Activated CD4-positive, alpha-beta T cell treated with anti-CD3 and anti-CD28 coated beads, Interleukin-2, amount 50 U/mL, for 16 hours (primary cell): Measurements from ENCODE around the gene NAA60.
A peak's percentile ranks its signal among the peaks of the same experiment; 100 is the strongest.
"Not testable (repeated sequence)": the region's sequence is repeated elsewhere in the genome, so short reads cannot be mapped to it uniquely, and the experiment has no call there.

Source experiments
- DNase-seq: peaks from one replicate; pipeline ENCODE4 v3.0.0-alpha.2; 2020

NAA60 gene

GRCh38 chr16:3465301-3465700 lies 21.8 kb downstream of the NAA60 start:
- no peak for DNase-seq

GRCh38 chr16:3465911-3466584 lies 22.6 kb downstream of the NAA60 start:
- DNase-seq: no peak

DNA sequence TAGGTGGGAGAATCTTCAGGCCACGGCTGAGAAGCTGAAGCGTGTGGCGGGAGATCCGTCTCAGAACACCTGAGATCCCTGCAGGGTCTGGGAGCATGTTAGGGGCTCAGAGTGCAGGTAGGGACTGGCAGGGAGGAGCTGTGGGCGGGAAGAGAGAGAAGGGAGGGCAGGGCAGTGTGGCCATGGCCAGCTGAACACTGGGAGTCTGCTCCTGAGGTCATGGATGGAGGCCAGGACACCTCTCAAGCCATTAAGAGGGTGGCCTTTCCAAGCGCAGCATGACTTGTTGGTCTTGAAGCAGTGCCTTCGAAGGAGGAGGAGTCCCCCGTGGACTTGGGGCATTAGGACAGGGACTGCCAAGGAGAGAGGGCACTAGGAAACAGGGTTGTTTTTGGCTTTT lies 23.7 kb downstream of the NAA60 start:
- DNase-seq: no peak

DNA sequence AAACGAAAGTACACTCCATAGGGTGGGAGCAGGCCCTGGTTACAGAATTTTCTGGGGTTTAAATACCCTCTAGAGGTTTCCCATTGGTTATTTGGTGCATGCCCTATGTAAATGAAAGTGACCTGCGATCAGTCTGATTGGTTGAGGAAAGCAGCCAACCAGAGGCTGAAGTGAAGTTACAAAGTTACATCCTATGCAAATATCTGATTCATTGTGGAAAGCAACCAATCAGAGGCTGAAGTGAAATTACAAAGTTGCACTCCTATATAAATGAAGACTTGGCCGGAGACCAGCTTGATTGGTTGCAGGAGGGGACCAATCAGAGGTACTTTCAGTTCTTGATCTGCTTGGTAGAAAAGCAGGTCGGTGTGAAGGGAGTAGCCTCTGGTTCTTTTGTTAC lies 24.4 kb downstream of the NAA60 start:
- no peak for DNase-seq

DNA sequence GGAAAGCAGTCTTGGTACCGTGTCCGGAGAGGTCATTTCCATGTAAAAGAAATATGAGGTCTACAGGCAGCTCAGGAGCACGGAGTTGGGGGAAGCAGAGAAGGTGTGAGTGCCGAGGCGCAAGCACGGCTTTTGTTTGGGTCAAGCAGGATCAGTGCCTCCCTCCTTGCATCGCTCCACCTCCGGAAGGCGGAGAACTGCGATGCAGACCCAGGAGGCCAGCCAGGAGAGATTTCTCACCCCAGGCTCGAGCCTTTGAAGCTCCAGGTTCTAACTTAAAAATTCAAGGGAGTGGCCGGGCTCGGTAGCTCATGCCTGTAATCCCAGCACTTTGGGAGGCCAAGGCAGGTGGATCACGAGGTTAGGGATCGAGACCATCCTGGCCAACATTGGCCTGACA lies 25.0 kb downstream of the NAA60 start:
- no peak for DNase-seq

DNA sequence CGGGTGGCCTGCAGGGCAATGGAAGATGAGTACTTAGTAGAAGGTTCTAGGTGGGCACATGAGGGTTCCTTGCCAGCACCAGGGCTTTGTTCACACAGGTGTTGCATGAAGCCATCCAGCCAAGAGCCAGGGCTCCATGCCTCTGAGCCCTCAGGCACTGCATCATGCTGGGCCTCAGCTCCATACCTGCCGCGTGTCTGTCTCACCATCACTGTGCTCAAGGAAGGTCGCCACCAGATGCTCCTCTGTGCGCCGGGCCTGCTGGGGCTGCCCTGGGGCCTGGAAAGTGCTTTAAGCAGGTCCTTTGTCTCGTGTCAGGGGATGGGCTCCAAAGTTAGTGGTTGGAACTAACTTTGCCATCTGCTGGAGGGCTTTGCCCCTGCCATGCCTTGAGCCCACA lies 26.3 kb downstream of the NAA60 start:
- DNase-seq: no peak

DNA sequence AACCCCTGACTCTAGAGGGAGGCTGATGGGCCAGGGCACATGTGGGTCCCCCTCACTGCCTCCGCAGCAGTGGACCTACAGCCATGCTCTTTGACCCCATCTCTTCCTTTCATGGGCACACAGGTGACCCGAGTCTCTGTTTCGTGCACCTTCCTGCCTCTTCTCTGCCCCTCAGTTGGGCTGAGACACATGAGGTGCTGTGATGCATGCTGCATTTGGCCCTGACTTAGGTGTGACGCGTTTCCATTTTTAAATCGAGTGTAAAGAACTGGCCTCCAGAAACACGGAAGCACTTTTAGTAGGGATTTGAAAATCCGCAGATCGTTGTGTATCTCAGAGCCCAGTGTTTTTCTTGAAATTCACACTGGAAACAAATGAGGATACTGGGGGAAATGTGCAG lies 27.2 kb downstream of the NAA60 start:
- DNase-seq: no peak

GRCh38 chr16:3471518-3472176 lies 28.2 kb downstream of the NAA60 start:
- no peak for DNase-seq

GRCh38 chr16:3472878-3473595 lies 29.6 kb downstream of the NAA60 start:
- DNase-seq: peak; percentile 42

- not testable (repeated sequence) for DNase-seq
Measured at GRCh38 chr16:3473596-3473943, 30.1 kb downstream of the NAA60 start.

- no peak for DNase-seq
Measured at GRCh38 chr16:3474136-3474779, 30.8 kb downstream of the NAA60 start.

DNA sequence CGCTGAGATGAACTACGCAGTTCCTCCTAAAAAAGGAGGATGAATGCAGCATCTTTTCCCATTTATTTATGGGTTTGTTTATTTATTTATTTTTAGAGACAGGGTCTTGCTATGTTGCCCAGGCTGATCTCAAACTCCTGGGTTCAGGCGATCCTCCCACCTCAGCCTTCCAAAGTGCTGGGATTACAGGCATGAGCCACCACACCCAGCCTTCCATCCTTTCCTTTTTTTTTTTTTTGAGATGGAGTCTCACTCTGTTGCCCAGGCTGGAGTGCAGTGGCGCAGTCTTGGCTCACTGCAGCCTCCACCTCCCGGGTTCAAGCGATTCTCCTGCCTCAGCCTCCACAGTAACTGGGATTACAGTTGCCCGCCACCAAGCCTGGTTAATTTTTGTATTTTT lies 31.4 kb downstream of the NAA60 start:
- not testable (repeated sequence) for DNase-seq

- DNase-seq: no peak
Measured at GRCh38 chr16:3475604-3476375, 32.3 kb downstream of the NAA60 start.

DNA sequence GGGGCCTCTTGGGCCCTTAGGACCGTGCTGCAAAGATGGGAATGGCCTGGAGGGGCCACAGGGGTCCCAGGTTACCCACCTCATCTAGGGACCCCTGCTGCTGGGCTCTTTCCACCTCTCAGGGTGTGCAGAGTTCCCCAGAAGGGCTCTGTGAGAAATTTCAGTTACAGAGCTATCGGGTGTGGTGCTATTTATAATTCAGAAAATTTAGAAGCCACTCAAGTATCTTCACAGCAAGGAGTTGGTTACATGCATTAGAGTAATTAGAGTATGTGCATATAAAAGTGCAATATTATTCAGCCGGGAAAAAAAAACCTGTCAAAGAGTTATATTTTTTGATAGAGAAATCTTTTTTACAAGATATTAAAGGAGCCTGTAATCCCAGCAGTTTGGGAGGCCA lies 32.9 kb downstream of the NAA60 start:
- DNase-seq: no peak

GRCh38 chr16:3478242-3478925 lies 34.9 kb downstream of the NAA60 start:
- DNase-seq: no peak

- DNase-seq: no peak
Measured at GRCh38 chr16:3479654-3480216, 36.3 kb downstream of the NAA60 start.

GRCh38 chr16:3480901-3481695 lies 37.6 kb downstream of the NAA60 start:
- DNase-seq: no peak

DNA sequence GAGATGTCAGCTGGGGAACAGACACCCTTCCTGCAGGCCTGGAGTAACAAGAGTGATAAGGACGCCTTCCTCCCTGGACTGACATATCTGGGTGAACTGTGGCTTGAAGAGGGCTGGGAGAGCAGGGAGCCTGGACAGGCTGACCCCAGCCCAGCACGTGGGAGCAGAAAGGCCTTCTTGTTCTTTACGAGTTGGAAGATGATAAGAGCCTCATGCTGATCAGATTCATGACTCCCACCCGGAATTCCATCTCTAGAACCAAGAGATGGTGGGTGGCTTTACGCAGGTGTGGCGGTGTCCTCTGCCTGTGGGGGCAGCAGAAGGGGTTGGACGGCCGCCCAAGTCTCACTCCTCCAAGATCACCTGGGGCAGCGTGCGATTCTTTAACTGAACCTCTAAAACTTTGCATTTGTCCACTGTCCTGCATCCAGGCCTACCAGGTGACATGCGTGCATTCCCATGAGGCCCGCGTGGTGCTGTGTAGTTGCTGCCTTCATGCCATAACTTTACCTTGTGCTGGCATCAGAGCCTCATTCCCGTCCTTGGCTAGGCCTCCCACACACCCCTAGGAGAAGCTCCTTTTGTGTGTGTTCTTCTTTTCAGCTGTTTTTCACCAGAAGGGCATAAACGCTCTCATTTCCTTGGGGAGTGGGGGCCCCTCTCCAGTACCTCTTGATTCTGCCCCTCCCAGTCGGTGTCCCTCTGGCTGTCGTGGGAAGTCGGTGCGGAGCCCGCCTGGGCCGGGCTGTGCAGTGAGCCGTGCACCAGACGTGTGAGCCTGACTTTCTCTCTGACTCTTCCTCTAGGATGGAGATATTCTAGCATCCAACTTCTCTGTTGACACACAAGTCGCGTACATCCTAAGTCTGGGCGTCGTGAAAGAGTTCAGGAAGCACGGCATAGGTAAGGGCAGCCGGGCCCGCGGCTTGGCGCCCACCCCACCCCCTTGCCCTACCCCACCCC lies 38.5 kb downstream of the NAA60 start:
- DNase-seq: no peak

DNA sequence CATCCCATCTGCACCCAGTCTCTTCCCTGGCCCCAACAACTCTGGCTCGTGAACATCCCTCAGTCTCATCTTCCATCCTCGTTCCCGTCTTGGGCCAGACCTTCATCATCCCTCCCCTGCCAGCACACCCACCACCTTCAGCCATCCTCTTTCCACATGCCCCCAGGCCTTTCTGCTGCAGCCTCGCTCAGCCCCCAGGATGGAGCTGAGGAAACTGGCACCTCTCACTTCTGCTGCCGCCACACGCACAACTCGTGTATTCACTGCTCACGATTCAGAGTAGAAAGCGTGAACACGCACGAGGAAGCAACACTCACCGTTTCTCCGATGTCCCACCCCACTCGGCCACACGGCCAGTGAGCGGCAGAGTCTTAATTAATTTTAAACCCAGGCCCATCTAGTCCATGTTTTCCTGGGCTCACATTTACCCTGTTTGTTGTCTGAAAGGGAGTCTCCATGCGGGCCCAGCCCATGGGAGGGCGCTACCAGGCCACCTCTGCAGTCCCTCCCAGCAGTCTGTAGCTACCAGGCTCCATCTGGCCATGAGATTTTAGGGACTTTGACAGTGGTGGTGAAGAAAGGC lies 39.3 kb downstream of the NAA60 start:
- DNase-seq: no peak
